CD4-positive, alpha-beta T cell (primary cell): ENCODE data around the gene SLC1A2. TPM values are rescaled to one million over a fixed set of nuclear protein-coding genes. Genes with fewer than 3 reads are reported as not detected.
A peak's percentile ranks its signal among the peaks of the same experiment; 100 is the strongest.

Experiments used
- ATAC-seq: fragments of 200-7000 bp; cut with Tn5 transposase; one replicate; pipeline ENCODE4 v1.10.0; 2022; ENCODE audit warnings: mild to moderate bottlenecking; ENCODE audit not compliant: poor library complexity
- CTCF ChIA-PET: fragments of 350-600 bp; sonication (Branson Sonifier 250); formaldehyde crosslinking; loops from one replicate; lab custom pipeline; 2021; ENCODE audit warnings: antibody characterized with exemption, inconsistent platforms; lab: Charles Lee
- POLR2A ChIA-PET: fragments of 350-600 bp; sonication (Branson Sonifier 250); formaldehyde crosslinking; loops from one replicate; lab custom pipeline; 2021; ENCODE audit warnings: antibody characterized with exemption, inconsistent platforms; lab: Charles Lee
- DNase-seq, 14 experiments: peaks; one replicate each; pipeline ENCODE4 v3.0.0-alpha.2; 2013 to 2020; ENCODE audit warnings: mixed read lengths in 2 of 14
- H3K27ac ChIP-seq, 2 donors: one replicate each; pipeline versions ENCODE4 v1.5.1 to v1.7.0; 2013; ENCODE audit warnings: low read length in 2 of 2, low read depth in 1 of 2, mild to moderate bottlenecking in 1 of 2
- H3K27me3 ChIP-seq, 2 experiments: 1 replicate in 1 of 2; 2 replicates in 1 of 2; pipeline versions ENCODE4 v1.6.1 to v1.7.0; 2013; ENCODE audit warnings: low read length in 2 of 2, control low read depth in 1 of 2, mild to moderate bottlenecking in 1 of 2, moderate library complexity in 1 of 2; ENCODE audit not compliant: insufficient read depth in 2 of 2, control insufficient read depth in 1 of 2
- H3K36me3 ChIP-seq: one replicate; pipeline ENCODE4 v1.6.1; 2013; ENCODE audit warnings: low read length, control low read depth; ENCODE audit not compliant: insufficient read depth
- H3K4me1 ChIP-seq: one replicate; pipeline ENCODE4 v1.6.1; 2013; ENCODE audit warnings: low read length, control low read depth; ENCODE audit not compliant: insufficient read depth
- H3K4me3 ChIP-seq: one replicate; pipeline ENCODE4 v1.5.1; 2013; ENCODE audit warnings: mild to moderate bottlenecking, low read length, moderate library complexity
- H3K9me3 ChIP-seq, 2 experiments: 1 replicate in 1 of 2; 2 replicates in 1 of 2; pipeline versions ENCODE4 v1.6.1 to v1.7.0; 2013; ENCODE audit warnings: low read length in 2 of 2, mild to moderate bottlenecking in 2 of 2, control low read depth in 1 of 2, moderate library complexity in 1 of 2; ENCODE audit not compliant: control insufficient read depth in 1 of 2, insufficient read depth in 1 of 2
- H3K27ac Mint-ChIP-seq: one replicate; pipeline ENCODE4 v1.8.0; 2020; ENCODE audit warnings: mixed read lengths
- H3K27me3 Mint-ChIP-seq: one replicate; pipeline ENCODE4 v1.8.0; 2021; ENCODE audit warnings: mixed read lengths
- H3K36me3 Mint-ChIP-seq: one replicate; pipeline ENCODE4 v1.8.0; 2021; ENCODE audit warnings: low read depth, mixed read lengths
- H3K4me1 Mint-ChIP-seq: one replicate; pipeline ENCODE4 v1.8.0; 2021; ENCODE audit warnings: low read depth, mixed read lengths
- H3K4me3 Mint-ChIP-seq: one replicate; pipeline ENCODE4 v1.8.0; 2020; ENCODE audit warnings: mild to moderate bottlenecking, mixed read lengths
- H3K9me3 Mint-ChIP-seq: one replicate; pipeline ENCODE4 v1.8.0; 2020; ENCODE audit warnings: mixed read lengths
- CTCF ChIP-seq: fragments of 200-600 bp; IDR thresholded peaks from one replicate; pipeline ENCODE4 v1.8.0; 2022; ENCODE audit warnings: antibody characterized with exemption, mild to moderate bottlenecking
- intact Hi-C, 2 experiments: fragments of 100-400 bp; cut with DNase I in 1 of 2; cut with micrococcal nuclease in 1 of 2; formaldehyde crosslinking; loops; one replicate each; pipeline versions ENCODE4 v1.15.1 to v1.9.0; 2023 to 2025; cut with DNase I, micrococcal nuclease
- total RNA-seq, 174 experiments: library from RNA in 2 of 174; stranded (reverse) in 2 of 174; gene quantifications; one replicate each; pipeline ENCODE4 v1.2.3 and lab custom pipeline; 2021 to 2026

The SLC1A2 gene
- total RNA-seq, 2 experiments from 2014 or later = not detected

- H3K9me3 ChIP-seq = no peaks in the 10 kb centered on the region
- H3K4me3 ChIP-seq = peak overlapping the region; percentile 6
- Mint-ChIP-seq H3K27me3 (no peaks in the 10 kb centered on the region), H3K36me3 (no peaks in the 10 kb centered on the region), H3K27ac (peak overlapping the region; percentile 75), H3K4me3 (peak overlapping the region; percentile 67), H3K4me1 (peaks cover 63% of the 10 kb centered on the region), H3K9me3 (no peaks in the 10 kb centered on the region)
- no peak for ATAC-seq
- peak overlapping the region in 1 of 2 donors; percentile 44 for H3K27ac ChIP-seq
- peaks cover 33% of the 10 kb centered on the region for H3K4me1 ChIP-seq
- H3K36me3 ChIP-seq = no peaks in the 10 kb centered on the region
- DNase-seq = peak in 2 of 14 experiments; percentile 21 to 26
- no peak for TF ChIP-seq CTCF
- ChIA-PET POLR2A (interaction anchor here (0.6 to 1.3 kb wide), 4 partner anchors 30 to 158 kb away, joined by 3 to 5 read pairs (median 4); no protein-coding TSS in a partner anchor), CTCF (interaction anchor here (1.8 kb wide), 1 partner anchor 13 kb away, joined by 9 read pairs; no protein-coding TSS in a partner anchor)
- intact Hi-C loops = no loop called here
- H3K27me3 ChIP-seq = no peaks in the 10 kb centered on the region
Measured at GRCh38 chr11:35348898-35349687, 70.3 kb downstream of the SLC1A2 start.

GRCh38 chr11:35347921-35348331 is 71.4 kb downstream of the SLC1A2 start:
- no peak overlapping the region for H3K27ac ChIP-seq
- no peaks in the 10 kb centered on the region for H3K36me3 ChIP-seq
- ChIA-PET POLR2A (interaction anchor here (0.9 kb wide), 1 partner anchor 17 kb away, joined by 3 read pairs; no protein-coding TSS in a partner anchor), CTCF (interaction anchor here (0.7 kb wide), 1 partner anchor 15 kb away, joined by 3 read pairs; no protein-coding TSS in a partner anchor)
- H3K4me3 Mint-ChIP-seq = no peak overlapping the region
- no peak for DNase-seq
- no peak for ATAC-seq
- no peaks in the 10 kb centered on the region for H3K9me3 ChIP-seq
- no peaks in the 10 kb centered on the region for H3K27me3 ChIP-seq
- H3K9me3 Mint-ChIP-seq = no peaks in the 10 kb centered on the region
- peaks cover 40% of the 10 kb centered on the region for H3K4me1 ChIP-seq
- no peaks in the 10 kb centered on the region for H3K27me3 Mint-ChIP-seq
- peak overlapping the region; percentile 75 for H3K27ac Mint-ChIP-seq
- no peak overlapping the region for H3K4me3 ChIP-seq
- intact Hi-C loops = no loop called here
- no peaks in the 10 kb centered on the region for H3K36me3 Mint-ChIP-seq
- peaks cover 75% of the 10 kb centered on the region for H3K4me1 Mint-ChIP-seq
- TF ChIP-seq CTCF = no peak

GRCh38 chr11:35347173-35347878 is 72.0 kb downstream of the SLC1A2 start:
- POLR2A ChIA-PET = interaction anchor here (0.9 kb wide), 1 partner anchor 16 kb away, joined by 3 read pairs; no protein-coding TSS in a partner anchor

More at GRCh38 chr11:35347173-35347878, 72.0 kb downstream of the SLC1A2 start:
- Histone ChIP-seq H3K27me3 (no peaks in the 10 kb centered on the region), H3K9me3 (no peaks in the 10 kb centered on the region), H3K36me3 (no peaks in the 10 kb centered on the region), H3K4me3 (no peak overlapping the region), H3K4me1 (peaks cover 46% of the 10 kb centered on the region), H3K27ac (no peak overlapping the region)
- Mint-ChIP-seq H3K36me3 (no peaks in the 10 kb centered on the region), H3K4me1 (peaks cover 81% of the 10 kb centered on the region), H3K27me3 (no peaks in the 10 kb centered on the region), H3K9me3 (no peaks in the 10 kb centered on the region), H3K27ac (no peak overlapping the region), H3K4me3 (no peak overlapping the region)
- CTCF ChIA-PET = interaction anchor here (0.7 kb wide), 1 partner anchor 15 kb away, joined by 3 read pairs; no protein-coding TSS in a partner anchor
- DNase-seq = no peak
- no peak for TF ChIP-seq CTCF
- intact Hi-C loops = no loop called here
- no peak for ATAC-seq
